ENCODE measurements around the gene RBPJL. TPM values are rescaled to one million over a fixed set of nuclear protein-coding genes. Genes with fewer than 3 reads are reported as not detected.

RBPJL gene
- total and polyA plus RNA-seq, 2 of the 13 experiments (the other 11 are each of a cell fraction or from before 2014, with no cell fraction given): not detected

DNA sequence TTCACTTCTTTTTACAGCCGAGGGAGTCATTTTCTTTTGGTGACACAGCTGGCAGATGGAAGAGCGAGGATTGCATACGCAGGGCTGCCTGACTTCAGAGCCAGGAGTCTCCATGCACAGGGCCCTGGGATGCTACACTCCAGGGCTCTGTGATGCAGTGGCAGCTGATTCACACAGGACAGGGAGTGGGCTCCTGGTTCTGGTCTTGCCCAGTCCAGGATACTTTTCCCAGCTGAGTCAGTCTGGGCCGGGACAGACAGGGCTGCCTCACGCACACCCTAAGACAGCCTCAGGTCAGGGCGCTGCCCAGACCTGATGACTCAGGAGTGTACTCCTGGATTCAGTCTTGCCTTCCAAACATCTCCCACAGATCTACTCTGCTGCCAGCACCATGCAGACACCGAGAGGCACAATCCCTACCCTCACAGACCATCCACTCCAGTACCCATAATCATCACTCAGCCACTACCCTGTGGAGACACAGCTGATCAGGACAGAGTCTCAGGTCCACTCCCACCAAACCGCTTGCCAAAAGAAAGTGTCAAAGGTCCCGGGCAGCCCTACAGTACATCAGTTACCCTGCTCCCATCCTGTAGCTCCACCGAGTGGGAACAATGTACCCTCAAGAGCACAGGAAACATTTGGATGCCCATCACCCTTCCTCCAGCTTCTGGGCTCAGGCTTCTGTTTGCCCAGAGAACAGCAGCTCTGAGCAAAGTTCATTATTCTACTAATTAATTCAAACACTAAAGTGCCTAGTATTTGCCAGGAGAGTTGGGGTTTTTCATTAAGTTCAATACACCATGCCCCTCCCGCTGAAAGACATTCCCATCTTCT, 30.1 kb downstream of the RBPJL start (continued):
- TF ChIP-seq, protein P1, sequence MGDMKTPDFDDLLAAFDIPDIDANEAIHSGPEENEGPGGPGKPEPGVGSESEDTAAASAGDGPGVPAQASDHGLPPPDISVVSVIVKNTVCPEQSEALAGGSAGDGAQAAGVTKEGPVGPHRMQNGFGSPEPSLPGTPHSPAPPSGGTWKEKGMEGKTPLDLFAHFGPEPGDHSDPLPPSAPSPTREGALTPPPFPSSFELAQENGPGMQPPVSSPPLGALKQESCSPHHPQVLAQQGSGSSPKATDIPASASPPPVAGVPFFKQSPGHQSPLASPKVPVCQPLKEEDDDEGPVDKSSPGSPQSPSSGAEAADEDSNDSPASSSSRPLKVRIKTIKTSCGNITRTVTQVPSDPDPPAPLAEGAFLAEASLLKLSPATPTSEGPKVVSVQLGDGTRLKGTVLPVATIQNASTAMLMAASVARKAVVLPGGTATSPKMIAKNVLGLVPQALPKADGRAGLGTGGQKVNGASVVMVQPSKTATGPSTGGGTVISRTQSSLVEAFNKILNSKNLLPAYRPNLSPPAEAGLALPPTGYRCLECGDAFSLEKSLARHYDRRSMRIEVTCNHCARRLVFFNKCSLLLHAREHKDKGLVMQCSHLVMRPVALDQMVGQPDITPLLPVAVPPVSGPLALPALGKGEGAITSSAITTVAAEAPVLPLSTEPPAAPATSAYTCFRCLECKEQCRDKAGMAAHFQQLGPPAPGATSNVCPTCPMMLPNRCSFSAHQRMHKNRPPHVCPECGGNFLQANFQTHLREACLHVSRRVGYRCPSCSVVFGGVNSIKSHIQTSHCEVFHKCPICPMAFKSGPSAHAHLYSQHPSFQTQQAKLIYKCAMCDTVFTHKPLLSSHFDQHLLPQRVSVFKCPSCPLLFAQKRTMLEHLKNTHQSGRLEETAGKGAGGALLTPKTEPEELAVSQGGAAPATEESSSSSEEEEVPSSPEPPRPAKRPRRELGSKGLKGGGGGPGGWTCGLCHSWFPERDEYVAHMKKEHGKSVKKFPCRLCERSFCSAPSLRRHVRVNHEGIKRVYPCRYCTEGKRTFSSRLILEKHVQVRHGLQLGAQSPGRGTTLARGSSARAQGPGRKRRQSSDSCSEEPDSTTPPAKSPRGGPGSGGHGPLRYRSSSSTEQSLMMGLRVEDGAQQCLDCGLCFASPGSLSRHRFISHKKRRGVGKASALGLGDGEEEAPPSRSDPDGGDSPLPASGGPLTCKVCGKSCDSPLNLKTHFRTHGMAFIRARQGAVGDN (CRISPR knock-in tag; IDR thresholded peaks at IDR 0.05): peak; percentile 45
- no peak for TF ChIP-seq BRCA1 (CRISPR knock-in tag; IDR thresholded peaks at IDR 0.05)
- TF ChIP-seq, protein P2, sequence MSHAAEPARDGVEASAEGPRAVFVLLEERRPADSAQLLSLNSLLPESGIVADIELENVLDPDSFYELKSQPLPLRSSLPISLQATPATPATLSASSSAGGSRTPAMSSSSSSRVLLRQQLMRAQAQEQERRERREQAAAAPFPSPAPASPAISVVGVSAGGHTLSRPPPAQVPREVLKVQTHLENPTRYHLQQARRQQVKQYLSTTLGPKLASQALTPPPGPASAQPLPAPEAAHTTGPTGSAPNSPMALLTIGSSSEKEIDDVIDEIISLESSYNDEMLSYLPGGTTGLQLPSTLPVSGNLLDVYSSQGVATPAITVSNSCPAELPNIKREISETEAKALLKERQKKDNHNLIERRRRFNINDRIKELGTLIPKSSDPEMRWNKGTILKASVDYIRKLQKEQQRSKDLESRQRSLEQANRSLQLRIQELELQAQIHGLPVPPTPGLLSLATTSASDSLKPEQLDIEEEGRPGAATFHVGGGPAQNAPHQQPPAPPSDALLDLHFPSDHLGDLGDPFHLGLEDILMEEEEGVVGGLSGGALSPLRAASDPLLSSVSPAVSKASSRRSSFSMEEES (CRISPR knock-in tag; IDR thresholded peaks at IDR 0.05): no peak
- TF ChIP-seq, protein P3, sequence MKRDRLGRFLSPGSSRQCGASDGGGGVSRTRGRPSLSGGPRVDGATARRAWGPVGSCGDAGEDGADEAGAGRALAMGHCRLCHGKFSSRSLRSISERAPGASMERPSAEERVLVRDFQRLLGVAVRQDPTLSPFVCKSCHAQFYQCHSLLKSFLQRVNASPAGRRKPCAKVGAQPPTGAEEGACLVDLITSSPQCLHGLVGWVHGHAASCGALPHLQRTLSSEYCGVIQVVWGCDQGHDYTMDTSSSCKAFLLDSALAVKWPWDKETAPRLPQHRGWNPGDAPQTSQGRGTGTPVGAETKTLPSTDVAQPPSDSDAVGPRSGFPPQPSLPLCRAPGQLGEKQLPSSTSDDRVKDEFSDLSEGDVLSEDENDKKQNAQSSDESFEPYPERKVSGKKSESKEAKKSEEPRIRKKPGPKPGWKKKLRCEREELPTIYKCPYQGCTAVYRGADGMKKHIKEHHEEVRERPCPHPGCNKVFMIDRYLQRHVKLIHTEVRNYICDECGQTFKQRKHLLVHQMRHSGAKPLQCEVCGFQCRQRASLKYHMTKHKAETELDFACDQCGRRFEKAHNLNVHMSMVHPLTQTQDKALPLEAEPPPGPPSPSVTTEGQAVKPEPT (CRISPR knock-in tag; IDR thresholded peaks at IDR 0.05; ENCODE audit: low read depth): no peak
- no peak for TF ChIP-seq ZC3H13 (CRISPR knock-in tag; IDR thresholded peaks at IDR 0.05)
- TF ChIP-seq NKX3-1 (CRISPR knock-in tag; IDR thresholded peaks at IDR 0.05): no peak
- TF ChIP-seq ELF3 (CRISPR knock-in tag; IDR thresholded peaks at IDR 0.05): no peak; the same call in 1 of the 2 replicates
- TF ChIP-seq KDM5B (CRISPR knock-in tag; IDR thresholded peaks at IDR 0.05; ENCODE audit: borderline replicate concordance): peak; percentile 15; the same call in 1 of the 2 replicates
- TF ChIP-seq BRD4 (CRISPR knock-in tag; IDR thresholded peaks at IDR 0.05): no peak
- TF ChIP-seq, protein P4, sequence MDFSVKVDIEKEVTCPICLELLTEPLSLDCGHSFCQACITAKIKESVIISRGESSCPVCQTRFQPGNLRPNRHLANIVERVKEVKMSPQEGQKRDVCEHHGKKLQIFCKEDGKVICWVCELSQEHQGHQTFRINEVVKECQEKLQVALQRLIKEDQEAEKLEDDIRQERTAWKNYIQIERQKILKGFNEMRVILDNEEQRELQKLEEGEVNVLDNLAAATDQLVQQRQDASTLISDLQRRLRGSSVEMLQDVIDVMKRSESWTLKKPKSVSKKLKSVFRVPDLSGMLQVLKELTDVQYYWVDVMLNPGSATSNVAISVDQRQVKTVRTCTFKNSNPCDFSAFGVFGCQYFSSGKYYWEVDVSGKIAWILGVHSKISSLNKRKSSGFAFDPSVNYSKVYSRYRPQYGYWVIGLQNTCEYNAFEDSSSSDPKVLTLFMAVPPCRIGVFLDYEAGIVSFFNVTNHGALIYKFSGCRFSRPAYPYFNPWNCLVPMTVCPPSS (IDR thresholded peaks at IDR 0.05): no peak
- no peak for TF ChIP-seq ZNF382 (CRISPR knock-in tag; IDR thresholded peaks at IDR 0.05; ENCODE audit: borderline replicate concordance)
- TF ChIP-seq YY1 (IDR thresholded peaks at IDR 0.05; ENCODE audit: insufficient read depth, insufficient replicate concordance, low read depth, low read length): peak; percentile 29
- no peak for TF ChIP-seq ZBTB8A (CRISPR knock-in tag; IDR thresholded peaks at IDR 0.05; ENCODE audit: borderline replicate concordance, low read depth)
- TF ChIP-seq, protein P5, sequence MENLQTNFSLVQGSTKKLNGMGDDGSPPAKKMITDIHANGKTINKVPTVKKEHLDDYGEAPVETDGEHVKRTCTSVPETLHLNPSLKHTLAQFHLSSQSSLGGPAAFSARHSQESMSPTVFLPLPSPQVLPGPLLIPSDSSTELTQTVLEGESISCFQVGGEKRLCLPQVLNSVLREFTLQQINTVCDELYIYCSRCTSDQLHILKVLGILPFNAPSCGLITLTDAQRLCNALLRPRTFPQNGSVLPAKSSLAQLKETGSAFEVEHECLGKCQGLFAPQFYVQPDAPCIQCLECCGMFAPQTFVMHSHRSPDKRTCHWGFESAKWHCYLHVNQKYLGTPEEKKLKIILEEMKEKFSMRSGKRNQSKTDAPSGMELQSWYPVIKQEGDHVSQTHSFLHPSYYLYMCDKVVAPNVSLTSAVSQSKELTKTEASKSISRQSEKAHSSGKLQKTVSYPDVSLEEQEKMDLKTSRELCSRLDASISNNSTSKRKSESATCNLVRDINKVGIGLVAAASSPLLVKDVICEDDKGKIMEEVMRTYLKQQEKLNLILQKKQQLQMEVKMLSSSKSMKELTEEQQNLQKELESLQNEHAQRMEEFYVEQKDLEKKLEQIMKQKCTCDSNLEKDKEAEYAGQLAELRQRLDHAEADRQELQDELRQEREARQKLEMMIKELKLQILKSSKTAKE (CRISPR knock-in tag; IDR thresholded peaks at IDR 0.05; ENCODE audit: borderline replicate concordance): no peak
- TF ChIP-seq RORA (CRISPR knock-in tag; IDR thresholded peaks at IDR 0.05): no peak
- 0 out of 2 replicates have a peak, but pooled peaks have one; percentile 36 for TF ChIP-seq DPF2 (CRISPR knock-in tag; IDR thresholded peaks at IDR 0.05; ENCODE audit: borderline replicate concordance, low read depth)
- TF ChIP-seq ZNF20 (CRISPR knock-in tag; IDR thresholded peaks at IDR 0.05): no peak

Data from HepG2 (cell line).